GM18508 (cell line): ENCODE measurements around the gene TPRA1.

ENCODE experiments used
- ATAC-seq: cut with Tn5 transposase; IDR thresholded peaks from one replicate; pipeline ENCODE4 v1.9.1; 2021; ENCODE audit warnings: moderate number of reproducible peaks; ENCODE audit not compliant: insufficient read depth, unreplicated experiment

TPRA1 gene

GRCh38 chr3:127570520-127570919 is 20.0 kb downstream of the TPRA1 start:
- ATAC-seq: no peak

GRCh38 chr3:127569160-127569559 is 21.4 kb downstream of the TPRA1 start:
- ATAC-seq: no peak

GRCh38 chr3:127568586-127568985 is 21.9 kb downstream of the TPRA1 start:
- no peak for ATAC-seq

- ATAC-seq: no peak
Observed at GRCh38 chr3:127566833-127567232, 23.7 kb downstream of the TPRA1 start.

DNA sequence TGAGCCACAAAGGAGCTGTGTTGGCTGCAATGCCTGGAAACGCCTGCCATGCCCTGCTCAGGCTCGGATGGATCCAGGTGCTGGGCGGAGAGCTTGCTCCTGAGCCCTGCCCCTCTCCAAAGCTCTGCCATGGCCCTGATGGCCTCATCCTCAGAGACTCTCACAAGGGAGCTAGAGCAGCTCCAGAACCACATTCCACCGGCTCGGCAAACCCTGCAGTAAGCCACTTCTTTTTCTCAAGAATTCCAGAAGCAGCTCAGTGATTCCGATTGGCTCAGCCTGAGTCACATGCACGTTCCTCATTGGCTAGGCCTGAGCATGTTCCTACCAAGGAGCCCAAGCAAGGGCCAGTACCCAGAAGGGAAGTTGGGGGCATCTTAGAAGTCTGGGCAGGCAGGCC is 24.8 kb downstream of the TPRA1 start:
- ATAC-seq: no peak

- no peak for ATAC-seq
Observed at GRCh38 chr3:127560051-127560787, 30.3 kb downstream of the TPRA1 start.

- ATAC-seq: no peak
Observed at GRCh38 chr3:127556565-127556964, 34.0 kb downstream of the TPRA1 start.

DNA sequence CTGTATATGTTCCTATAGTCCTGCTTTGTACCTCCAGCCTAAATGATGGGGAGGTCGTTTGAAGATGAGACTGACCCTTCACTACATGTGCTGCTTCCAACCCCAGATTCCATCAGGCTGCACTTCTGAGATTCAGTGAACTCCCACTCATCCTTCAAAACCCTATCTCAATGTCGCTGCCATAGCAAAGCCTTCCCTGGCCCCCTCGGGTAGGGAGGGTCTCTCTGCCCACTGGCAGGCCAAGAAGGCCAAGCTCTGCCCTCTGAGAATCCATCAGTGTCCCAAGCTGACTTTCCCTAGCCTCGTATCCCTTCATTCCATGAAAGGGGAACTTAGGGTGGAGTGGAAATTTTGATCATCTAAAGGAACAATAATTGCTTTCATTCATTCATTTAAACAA is 35.4 kb downstream of the TPRA1 start:
- ATAC-seq: no peak

GRCh38 chr3:127552038-127552437 is 38.5 kb downstream of the TPRA1 start:
- ATAC-seq: no peak

DNA sequence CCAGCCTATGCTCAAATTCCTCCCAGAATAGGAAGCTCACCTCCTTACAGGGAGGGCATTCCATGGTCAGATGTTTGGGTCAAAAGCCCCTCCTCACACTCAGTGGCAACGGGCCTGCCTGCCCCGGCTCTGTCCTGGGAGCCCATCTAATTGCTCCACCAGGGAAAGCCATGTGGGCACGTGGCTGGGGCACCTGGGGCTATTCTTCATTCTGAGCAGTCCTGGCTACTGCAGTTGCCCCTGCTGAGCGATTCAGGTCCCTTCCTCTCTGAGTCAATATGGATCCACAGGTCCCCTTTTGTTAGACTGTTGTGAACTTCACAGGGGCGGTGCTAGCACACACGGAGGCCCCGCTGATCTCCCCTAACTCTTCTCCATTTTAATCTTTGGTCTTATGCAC is 39.4 kb downstream of the TPRA1 start:
- no peak for ATAC-seq

DNA sequence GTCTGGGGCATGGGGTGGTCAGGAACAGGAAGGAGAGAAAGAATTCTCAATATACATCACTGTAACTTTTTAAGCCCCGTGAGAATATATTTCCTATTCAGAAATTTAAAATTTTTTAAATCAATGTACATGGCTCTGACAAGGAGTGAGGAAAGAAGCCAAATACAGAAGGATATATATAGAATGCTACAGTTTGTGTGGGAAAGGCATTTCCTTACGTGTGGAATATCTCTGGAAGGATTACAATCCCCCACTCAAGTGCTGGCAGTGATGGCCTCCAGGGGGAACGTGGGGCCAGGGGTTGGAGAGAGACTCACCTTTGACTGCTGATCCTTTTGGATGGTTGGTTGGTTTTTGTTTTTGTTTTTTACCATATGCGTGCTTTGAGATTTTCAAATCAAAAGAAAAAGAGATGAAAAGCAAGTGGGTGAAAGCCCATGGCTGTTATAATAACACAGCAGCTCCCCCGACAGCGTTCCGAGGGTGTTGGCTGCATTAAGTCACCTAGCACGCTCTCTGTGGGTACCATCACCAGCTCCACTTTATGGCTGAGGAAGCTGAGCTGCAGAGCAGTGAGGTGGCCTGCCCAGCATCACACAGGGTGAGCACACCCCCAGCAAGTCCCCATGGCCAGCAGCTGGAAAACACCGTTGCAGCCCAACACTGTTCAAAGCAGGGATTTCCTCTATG is 39.9 kb downstream of the TPRA1 start:
- no peak for ATAC-seq

DNA sequence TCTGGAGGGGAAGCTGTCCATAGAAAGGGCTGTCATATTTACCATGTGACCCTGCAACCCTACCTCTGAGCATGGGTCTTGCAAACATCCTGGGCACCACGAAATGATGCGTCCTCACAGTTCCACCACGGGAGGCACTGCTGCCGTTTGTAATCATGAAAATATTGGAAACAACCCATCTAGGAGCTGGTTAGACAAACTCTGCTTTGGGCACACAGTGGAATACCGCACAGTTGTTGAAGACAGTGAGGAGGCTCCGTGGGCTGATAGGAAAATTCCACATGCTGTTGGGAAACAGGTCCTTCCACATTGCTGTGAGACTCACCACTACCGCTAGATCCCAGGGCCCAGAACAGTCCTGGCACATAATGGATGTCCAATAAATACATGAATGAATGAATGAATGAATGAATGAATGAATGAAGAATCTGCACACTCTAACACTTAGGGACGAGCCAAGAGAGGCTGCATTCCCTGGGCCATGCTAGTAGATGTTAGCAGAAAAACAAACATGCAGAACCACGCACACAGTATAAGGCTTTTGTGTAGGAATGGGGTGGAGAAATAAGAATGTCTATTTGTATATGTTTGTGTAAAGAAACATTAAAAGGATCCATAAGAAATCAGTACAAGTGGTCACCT is 40.6 kb downstream of the TPRA1 start:
- ATAC-seq: no peak

DNA sequence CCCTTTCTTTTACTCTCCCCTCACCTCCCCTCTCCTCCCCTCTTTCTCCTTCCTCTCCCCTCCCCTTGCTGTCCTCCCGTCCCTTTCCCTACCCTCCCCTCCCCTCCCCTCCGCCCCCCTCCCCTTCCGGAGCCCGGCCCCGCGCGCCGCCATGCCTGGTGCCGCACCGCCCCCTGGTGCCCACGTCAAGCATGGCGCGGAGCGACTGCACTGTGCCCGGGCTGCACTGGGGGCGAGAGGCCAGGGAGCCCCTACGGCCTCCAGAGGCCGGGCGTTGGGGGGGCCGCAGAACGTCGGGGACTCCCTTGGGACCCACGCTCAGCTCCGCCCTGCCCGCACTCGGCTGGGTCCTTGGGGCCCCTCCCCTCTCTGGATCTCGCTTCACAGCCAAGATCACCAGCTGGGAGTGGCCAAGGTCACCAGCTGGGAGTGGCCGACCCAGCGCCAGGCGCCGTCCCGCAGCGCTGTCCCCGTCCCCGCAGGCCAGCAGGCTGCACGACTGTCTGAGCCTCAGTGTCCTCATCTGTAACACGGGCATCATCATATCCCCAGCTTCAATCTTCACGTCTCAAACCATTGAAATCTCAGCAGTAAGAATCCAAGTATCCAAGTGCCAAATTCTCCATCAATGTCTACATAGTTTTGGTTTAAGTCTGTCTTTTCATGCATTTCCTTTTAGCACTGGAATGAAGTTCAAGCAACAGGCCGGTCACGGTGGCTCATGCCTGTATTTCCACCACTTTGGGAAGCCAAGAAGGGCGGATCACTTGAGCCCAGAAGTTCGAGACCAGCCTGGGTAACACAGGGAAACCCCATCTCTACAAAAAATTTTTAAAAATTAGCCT is 42.5 kb downstream of the TPRA1 start:
- no peak for ATAC-seq

DNA sequence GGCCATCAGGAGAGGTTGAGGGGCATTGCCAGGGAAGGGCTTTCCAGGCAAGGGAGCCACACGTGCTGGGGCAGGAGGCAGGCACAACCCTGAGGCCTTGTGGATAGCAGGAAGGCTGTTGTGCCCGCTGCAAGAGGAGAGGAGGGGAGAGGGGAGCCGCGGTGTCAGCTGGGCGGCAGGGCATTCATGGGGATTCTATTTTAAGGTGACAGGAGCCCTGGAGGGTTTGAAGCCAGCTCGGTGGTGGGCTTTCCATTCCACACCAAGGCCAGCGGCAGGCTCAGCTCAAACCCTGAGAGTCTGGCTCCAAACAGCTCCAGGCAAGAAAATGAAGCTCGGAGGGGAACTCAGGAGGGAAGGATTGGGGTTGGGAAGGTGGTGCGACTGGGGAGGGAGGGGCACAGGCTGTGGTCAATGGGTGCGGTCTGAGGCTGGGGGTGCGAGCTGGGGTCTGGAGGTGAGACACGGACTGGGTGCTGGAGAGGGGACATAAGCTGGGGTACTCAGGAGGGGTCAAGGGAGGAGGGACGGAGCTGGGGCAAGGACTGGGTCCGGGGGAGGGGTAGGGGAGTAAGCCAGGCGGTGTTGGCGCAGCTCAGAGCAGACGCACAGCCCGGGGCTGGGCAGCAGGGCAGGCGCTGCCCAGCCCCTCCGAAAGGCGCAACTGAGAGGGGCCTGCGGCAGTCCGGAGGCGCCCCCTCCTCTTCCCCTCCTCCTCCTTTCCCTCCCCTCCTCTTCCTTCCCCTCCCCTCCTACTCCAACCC is 43.4 kb downstream of the TPRA1 start:
- ATAC-seq: no peak

- ATAC-seq: no peak
Observed at GRCh38 chr3:127546554-127546953, 44.0 kb downstream of the TPRA1 start.

DNA sequence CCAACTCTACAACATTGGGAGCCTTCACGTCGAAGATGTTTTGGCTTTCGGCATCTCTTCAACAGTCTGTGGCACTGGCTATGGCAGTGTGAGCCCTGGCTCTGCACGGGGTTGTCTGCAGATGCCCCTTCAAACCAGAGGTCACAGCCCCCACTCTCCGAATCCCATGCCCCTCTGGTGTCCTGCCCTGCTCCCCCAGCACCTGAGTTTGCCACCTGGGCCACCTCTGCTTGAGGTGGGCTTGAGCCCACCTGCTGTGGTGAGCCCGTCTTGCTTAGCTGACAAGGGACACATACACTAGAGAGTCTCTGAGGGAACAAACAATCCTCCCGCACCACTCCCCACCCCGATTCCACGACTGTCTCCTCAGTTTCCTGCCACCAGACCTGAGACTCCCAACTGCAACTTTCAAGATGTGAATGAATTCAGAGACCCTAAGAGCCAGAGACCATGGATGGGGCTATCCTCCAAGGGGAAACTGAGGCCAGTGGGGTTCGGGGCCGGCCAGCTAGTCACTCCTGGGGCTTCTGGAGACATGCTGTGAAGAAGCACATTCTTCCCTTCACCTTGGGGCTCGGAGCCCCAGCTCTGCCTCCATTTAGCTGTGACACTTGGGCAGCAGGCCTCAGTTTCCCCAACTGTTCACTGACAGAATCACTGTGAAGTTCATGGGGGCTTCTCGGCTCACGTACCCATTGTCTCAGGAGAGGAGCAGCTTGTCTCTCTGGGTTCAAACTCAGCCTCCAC is 44.6 kb downstream of the TPRA1 start:
- no peak for ATAC-seq

DNA sequence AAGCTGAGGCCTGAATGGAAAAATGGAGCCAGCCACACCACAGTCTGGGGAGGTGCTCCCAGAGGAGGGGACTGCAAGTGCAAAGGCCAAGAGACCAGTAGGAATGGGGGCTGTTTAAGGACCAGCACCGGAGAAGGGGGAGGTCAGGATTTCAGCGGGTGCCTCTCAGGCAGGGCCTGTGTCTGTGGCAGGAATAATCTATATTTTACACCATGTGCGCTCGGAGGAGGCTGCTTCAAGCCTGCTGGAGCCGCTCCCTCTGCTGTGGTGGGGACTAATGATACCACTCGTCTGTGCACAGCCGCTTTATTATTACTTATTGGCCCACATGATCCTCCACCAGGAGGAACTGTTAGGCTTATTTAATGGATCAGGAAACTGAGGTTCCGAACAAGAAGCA is 45.3 kb downstream of the TPRA1 start:
- ATAC-seq: no peak

- ATAC-seq: no peak
Observed at GRCh38 chr3:127544803-127545201, 45.7 kb downstream of the TPRA1 start.

DNA sequence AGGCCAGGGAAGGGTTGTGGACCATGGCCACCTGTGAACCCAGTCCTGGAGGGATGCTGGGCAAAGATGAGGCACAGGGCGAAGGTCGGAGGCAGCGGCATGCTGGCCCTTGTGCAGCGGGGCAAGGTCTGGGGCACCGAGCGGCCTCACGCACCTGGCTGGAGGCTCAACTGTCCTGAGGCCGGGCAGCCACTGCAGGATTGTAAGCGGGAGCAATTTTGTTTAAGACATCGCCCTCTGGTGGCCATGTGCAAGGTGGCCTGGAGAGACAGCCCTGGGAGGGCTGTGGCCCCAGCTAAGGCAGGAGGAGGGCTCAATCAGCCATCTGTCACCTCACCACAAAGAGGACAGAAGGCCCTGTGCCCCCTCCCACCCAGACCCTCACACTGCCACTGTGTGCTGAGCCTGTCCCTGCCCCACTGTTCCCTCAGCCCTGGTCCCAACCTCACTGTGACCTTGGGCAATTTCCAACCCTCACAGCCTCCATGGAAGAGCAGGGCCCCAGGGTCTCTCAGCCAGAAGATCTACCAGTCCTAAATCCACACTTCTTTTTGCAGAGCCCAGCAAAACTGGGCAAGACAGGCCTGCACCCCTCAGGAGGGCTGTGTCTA is 46.2 kb downstream of the TPRA1 start:
- ATAC-seq: no peak
